ENCODE measurements around the gene FSTL4. TPM values are rescaled to one million over a fixed set of nuclear protein-coding genes. Genes with fewer than 3 reads are reported as not detected.

The FSTL4 gene
- total and polyA plus RNA-seq, 2 of the 13 experiments (the other 11 are each of a cell fraction or from before 2014, with no cell fraction given) = 2.1 to 3.0 TPM

DNA sequence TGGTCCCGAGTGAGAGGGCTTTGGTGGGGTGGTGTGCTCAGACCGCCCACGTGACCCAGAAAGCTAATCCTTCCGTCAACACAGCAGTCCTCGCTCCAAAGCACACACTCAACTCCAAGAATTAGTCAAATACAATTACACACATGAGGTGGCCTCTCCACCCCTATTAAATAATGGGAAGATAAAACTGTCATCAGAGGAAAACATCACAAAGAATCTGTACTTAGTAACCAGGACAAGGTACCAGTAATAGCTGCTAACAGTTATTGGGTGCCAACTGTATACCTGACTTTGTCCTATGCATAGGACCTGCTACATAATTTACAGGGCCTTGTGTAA, 337.8 kb downstream of the FSTL4 start (continued):
- TF ChIP-seq, protein P1, sequence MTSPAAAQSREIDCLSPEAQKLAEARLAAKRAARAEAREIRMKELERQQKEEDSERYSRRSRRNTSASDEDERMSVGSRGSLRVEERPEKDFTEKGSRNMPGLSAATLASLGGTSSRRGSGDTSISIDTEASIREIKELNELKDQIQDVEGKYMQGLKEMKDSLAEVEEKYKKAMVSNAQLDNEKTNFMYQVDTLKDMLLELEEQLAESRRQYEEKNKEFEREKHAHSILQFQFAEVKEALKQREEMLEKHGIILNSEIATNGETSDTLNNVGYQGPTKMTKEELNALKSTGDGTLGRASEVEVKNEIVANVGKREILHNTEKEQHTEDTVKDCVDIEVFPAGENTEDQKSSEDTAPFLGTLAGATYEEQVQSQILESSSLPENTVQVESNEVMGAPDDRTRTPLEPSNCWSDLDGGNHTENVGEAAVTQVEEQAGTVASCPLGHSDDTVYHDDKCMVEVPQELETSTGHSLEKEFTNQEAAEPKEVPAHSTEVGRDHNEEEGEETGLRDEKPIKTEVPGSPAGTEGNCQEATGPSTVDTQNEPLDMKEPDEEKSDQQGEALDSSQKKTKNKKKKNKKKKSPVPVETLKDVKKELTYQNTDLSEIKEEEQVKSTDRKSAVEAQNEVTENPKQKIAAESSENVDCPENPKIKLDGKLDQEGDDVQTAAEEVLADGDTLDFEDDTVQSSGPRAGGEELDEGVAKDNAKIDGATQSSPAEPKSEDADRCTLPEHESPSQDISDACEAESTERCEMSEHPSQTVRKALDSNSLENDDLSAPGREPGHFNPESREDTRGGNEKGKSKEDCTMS (CRISPR knock-in tag; conservative IDR thresholded peaks at IDR 0.05) = no peak
- TF ChIP-seq FOXK1 (CRISPR knock-in tag; IDR thresholded peaks at IDR 0.05; ENCODE audit: borderline replicate concordance, low read depth) (peak; percentile 20; the same call in 1 of the 2 replicates), MED8 (CRISPR knock-in tag; IDR thresholded peaks at IDR 0.05; ENCODE audit: insufficient replicate concordance) (no peak), ZMYM2 (CRISPR knock-in tag; IDR thresholded peaks at IDR 0.05) (no peak), FOXA3 (CRISPR knock-in tag; IDR thresholded peaks at IDR 0.05) (peak; percentile 62), SOX13 (IDR thresholded peaks at IDR 0.05) (no peak), SOX13 (CRISPR knock-in tag; conservative IDR thresholded peaks at IDR 0.05 in 1 of 2, IDR thresholded peaks at IDR 0.05 in 1 of 2) (0 out of 4 replicates have a peak, but pooled peaks of 1 of the 2 experiments have one; percentile 24), NCOR1 (IDR thresholded peaks at IDR 0.05; ENCODE audit: borderline replicate concordance, low read length) (no peak), BHLHE40 (IDR thresholded peaks at IDR 0.05; ENCODE audit: low read length) (peak; percentile 55), BCL6 (CRISPR knock-in tag; IDR thresholded peaks at IDR 0.05) (peak; percentile 36; the same call in 1 of the 2 replicates), KDM1A (CRISPR knock-in tag; IDR thresholded peaks at IDR 0.05) (no peak), FOXA1 (IDR thresholded peaks at IDR 0.05) (no peak), FOXA1 (CRISPR knock-in tag; IDR thresholded peaks at IDR 0.05) (peak; percentile 84), NR2F6 (IDR thresholded peaks at IDR 0.05) (0 out of 2 replicates have a peak, but pooled peaks have one; percentile 23), NR2F6 (CRISPR knock-in tag; IDR thresholded peaks at IDR 0.05) (peak; percentile 29; the same call in 1 of the 2 replicates)
- TF ChIP-seq, protein P2, sequence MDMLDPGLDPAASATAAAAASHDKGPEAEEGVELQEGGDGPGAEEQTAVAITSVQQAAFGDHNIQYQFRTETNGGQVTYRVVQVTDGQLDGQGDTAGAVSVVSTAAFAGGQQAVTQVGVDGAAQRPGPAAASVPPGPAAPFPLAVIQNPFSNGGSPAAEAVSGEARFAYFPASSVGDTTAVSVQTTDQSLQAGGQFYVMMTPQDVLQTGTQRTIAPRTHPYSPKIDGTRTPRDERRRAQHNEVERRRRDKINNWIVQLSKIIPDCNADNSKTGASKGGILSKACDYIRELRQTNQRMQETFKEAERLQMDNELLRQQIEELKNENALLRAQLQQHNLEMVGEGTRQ (IDR thresholded peaks at IDR 0.05; ENCODE audit: low read depth, low read length) = peak; percentile 91
- TF ChIP-seq, protein P2 (CRISPR knock-in tag; IDR thresholded peaks at IDR 0.05; ENCODE audit: borderline replicate concordance) = peak; percentile 89; the same call in 1 of the 2 replicates
- TF ChIP-seq, protein P3, sequence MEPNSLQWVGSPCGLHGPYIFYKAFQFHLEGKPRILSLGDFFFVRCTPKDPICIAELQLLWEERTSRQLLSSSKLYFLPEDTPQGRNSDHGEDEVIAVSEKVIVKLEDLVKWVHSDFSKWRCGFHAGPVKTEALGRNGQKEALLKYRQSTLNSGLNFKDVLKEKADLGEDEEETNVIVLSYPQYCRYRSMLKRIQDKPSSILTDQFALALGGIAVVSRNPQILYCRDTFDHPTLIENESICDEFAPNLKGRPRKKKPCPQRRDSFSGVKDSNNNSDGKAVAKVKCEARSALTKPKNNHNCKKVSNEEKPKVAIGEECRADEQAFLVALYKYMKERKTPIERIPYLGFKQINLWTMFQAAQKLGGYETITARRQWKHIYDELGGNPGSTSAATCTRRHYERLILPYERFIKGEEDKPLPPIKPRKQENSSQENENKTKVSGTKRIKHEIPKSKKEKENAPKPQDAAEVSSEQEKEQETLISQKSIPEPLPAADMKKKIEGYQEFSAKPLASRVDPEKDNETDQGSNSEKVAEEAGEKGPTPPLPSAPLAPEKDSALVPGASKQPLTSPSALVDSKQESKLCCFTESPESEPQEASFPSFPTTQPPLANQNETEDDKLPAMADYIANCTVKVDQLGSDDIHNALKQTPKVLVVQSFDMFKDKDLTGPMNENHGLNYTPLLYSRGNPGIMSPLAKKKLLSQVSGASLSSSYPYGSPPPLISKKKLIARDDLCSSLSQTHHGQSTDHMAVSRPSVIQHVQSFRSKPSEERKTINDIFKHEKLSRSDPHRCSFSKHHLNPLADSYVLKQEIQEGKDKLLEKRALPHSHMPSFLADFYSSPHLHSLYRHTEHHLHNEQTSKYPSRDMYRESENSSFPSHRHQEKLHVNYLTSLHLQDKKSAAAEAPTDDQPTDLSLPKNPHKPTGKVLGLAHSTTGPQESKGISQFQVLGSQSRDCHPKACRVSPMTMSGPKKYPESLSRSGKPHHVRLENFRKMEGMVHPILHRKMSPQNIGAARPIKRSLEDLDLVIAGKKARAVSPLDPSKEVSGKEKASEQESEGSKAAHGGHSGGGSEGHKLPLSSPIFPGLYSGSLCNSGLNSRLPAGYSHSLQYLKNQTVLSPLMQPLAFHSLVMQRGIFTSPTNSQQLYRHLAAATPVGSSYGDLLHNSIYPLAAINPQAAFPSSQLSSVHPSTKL (CRISPR knock-in tag; IDR thresholded peaks at IDR 0.05) = 0 out of 2 replicates have a peak, but pooled peaks have one; percentile 22
- TF ChIP-seq, protein P4, sequence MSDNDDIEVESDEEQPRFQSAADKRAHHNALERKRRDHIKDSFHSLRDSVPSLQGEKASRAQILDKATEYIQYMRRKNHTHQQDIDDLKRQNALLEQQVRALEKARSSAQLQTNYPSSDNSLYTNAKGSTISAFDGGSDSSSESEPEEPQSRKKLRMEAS (IDR thresholded peaks at IDR 0.05) = peak; percentile 14; the same call in 1 of the 2 replicates

All from HepG2 (cell line).